ENCODE measurements around the gene KLHL7.
"Not testable (repeated sequence)": the region's sequence is repeated elsewhere in the genome, so short reads cannot be mapped to it uniquely, and the experiment has no call there.

KLHL7 gene

GRCh38 chr7:23183279-23184012, 77.9 kb downstream of the KLHL7 start:
- DNase-seq = no peak

- no peak for DNase-seq
Measured at GRCh38 chr7:23184291-23184690, 78.7 kb downstream of the KLHL7 start.

DNA sequence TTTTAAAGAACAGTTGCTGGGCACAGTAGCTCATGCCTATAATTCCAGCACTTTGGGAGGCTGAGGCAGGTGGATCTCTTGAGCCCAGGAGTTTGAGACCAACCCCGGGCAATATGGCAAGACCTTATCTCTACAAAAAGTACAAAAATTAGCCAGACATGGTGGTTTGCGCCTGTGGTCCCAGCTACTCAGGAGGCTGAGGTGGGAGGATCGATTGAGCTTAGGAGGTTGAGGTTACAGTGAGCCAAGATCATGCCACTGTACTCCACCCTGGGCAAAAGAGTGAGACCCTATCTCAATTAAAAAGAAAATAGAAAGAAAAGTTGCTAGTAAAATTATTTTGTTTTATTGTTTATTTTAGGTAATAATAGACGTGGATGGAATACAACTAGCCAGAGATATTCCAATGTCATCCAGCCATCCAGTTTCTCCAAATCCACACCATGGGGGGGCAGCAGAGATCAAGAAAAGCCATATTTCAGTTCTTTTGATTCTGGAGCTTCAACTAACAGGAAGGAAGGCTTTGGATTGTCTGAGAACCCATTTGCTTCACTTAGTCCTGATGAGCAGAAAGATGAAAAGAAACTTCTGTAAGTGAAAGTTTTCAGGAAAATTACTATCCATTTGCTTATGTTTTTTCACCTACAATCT, 79.2 kb downstream of the KLHL7 start:
- DNase-seq = no peak

DNA sequence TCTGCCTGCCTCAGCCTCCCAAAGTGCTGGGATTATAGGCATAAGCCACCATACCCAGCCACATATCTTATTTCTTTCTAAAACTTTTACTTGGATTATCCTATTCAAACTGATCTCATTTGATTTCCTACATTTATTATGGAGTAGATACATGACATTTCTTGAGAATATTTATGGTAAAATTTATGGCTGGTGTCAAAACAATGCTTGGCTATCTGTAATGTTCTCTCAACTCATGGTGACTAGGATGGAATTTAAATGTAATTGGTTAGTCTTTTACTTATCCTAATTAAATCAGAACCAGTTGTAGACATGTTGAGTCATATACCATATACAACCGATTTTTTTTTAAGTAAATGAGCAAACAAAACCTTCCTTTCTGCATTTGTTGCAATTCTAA, 80.4 kb downstream of the KLHL7 start:
- DNase-seq = no peak

- DNase-seq = no peak
Measured at GRCh38 chr7:23191022-23191421, 85.4 kb downstream of the KLHL7 start.

DNA sequence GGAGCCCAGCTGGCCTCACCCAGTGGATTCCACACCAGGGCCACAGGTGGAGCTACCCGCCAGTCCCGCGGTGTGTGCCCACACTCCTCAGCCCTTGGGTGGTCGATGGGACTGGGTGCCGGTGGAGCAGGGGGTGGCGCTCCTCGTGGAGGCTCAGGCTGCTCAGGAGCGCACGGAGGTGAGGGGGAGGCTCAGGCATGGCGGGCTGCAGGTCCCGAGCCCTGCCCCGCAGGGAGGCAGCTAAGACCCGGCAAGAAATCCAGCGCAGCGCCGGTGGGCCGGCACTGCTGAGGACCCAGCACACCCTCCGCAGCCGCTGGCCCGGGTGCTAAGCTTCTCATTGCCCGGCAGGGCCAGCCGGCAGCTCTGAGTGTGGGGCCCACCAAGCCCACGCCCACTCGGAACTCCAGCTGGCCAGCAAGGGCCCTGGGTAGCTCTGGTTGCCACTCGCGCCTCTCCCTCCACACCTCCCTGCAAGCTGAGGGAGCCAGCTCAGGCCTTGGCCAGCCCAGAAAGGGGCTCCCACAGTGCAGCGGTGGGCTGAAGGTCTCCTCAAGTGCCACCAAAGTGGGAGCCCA, 88.2 kb downstream of the KLHL7 start:
- DNase-seq = not testable (repeated sequence)

GRCh38 chr7:23196306-23196705, 90.7 kb downstream of the KLHL7 start:
- no peak for DNase-seq

DNA sequence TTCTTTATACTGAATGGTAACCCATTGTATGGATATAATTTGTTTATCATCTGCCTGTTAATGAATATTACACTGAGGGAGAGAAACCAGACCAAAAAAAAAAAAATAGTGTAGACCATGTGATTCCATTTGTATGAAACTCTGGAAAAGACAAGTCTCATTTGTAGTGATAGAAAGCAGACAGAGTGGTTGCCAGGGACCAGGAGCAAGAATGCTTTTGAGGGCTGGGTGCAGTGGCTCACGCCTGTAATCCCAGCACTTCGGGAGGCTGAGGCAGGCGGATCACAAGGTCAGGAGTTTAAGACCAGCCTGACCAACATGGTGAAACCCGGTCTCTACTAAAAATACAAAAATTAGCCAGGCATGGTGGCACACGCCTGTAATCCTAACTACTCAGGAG, 92.2 kb downstream of the KLHL7 start:
- DNase-seq = not testable (repeated sequence)

DNA sequence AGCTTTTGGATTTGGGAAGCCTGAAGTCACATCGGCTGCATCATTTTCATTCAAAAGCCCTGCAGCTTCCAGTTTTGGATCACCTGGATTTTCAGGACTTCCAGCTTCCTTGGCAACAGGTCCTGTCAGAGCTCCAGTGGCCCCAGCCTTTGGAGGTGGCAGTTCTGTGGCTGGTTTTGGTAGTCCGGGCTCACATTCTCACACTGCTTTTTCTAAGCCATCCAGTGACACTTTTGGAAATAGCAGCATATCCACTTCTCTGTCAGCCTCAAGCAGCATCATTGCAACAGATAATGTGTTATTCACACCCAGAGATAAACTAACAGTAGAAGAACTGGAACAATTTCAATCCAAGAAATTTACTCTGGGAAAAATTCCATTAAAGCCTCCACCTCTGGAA, 94.7 kb downstream of the KLHL7 start:
- no peak for DNase-seq

DNA sequence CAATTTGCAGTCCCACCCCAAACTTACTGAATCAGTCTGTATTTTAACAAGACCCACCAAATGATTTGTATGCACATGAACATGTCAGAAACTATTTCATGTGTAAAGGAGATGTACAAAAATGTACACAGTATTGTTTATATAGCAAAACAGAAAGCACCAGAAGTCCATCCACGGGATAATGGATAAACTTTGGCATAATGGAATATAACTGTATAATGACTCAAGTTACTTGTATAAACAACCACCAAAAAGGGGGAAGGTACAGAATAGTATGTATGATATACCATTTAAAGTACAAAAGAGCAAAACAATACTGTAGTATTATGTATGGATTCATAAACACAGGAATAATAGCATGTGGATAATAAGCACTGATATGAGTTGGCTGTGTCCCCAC, 98.7 kb downstream of the KLHL7 start:
- DNase-seq = no peak

GRCh38 chr7:23205577-23205908, 100.0 kb downstream of the KLHL7 start:
- DNase-seq = no peak

DNA sequence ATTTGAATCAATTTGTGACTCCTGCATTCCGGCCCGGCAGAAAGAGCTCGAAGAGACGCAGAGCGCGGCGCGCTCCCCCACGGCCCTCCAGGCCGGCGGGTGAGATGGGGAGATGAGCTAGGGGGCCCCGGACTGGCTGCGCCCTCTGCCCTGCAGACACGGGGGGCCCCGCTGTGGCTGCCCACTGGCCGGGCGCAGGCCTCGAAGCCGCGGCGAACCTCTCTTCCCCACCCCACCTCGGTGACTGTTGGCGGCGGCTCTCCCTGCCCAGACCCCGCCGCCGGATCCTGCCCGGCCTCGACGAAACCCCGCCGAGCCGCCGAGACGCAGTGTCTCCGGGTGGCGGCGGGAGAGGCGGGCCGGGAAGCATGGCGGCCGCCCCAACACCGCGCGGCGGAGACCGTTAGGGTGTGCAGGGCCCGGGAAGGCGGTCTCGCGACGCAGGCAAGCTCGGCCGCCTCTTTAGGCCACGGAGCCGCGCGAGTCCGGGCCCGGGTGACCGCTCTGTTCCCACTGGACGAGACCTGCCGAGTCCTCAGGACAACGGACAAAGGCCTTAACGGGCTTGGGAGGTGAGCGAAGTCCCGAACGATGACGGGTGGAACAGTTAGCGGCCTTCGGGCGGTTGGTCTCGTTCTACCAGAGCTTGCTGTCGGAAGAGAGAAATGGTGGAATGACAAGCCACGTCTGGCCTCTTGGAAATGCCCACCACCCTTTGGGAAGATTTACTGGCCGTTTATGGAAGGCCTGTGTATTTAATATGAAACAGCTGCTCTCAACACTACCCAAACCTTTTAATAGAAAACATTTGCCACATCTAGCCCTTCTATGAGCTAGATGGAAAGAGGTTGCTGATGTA, 100.6 kb downstream of the KLHL7 start:
- no peak for DNase-seq

- DNase-seq = no peak
Measured at GRCh38 chr7:23207021-23207420, 101.4 kb downstream of the KLHL7 start.

- no peak for DNase-seq
Measured at GRCh38 chr7:23207884-23208283, 102.3 kb downstream of the KLHL7 start.

DNA sequence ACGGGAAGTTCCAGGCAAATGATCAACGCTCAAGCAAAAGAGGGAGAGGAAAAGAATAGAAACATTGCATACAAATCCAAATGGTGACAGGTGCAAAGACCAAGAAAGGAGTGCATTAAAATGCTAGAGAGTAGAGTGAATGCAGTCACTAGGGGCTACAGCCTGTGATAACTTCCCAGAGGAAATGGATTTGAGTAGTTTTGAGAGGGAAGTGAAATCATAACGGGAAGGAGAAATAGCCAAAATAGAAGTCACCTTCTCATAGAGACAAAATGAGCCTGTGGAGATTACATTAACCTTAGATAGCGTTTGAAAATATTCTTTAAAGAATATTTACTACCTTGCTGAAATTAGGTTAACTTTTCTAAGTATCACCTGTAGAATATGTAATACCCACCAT, 102.7 kb downstream of the KLHL7 start:
- no peak for DNase-seq

- no peak for DNase-seq
Measured at GRCh38 chr7:23210506-23210905, 104.9 kb downstream of the KLHL7 start.

DNA sequence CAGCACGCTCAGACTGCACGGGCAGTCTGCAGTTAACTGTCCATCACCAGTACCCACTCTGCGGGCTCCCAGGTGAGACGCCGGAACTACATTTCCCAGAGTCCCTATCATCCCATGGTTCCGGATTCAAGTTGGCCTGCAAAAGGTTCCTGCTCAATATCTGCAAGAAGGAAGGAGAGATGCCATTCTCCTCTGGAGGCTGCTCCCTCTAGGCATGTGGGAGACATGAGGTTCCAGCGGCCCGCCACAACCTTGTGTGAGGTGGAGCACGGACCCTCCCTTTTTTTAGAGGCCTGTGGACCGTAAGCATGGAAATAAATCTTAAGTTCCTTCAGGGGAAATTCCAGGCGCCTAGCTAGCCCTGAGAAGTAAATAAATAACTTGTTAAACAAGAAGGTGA, 106.0 kb downstream of the KLHL7 start:
- no peak for DNase-seq

- no peak for DNase-seq
Measured at GRCh38 chr7:23212395-23212794, 106.8 kb downstream of the KLHL7 start.

- DNase-seq = no peak
Measured at GRCh38 chr7:23212841-23213240, 107.3 kb downstream of the KLHL7 start.

DNA sequence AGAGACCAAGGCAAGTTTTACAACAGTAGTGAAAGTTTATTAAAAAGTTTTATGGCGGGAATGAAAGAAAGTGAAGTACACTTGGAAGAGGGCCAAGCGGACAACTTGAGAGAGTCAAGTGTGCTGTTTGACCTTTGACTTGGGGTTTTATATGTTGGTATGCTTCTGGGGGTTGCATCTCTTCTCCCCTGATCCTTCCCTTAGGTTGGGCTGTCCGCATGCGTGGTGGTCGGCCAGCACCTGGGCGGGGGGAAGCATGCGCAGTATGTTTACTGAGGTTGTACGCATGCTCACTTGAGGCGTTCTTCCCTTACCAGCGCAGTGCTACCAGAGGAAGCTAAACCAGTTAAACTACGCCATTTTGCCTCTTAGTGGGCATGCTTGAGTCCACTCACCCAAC, 108.2 kb downstream of the KLHL7 start:
- DNase-seq = no peak

GRCh38 chr7:23214423-23214822, 108.8 kb downstream of the KLHL7 start:
- no peak for DNase-seq

DNA sequence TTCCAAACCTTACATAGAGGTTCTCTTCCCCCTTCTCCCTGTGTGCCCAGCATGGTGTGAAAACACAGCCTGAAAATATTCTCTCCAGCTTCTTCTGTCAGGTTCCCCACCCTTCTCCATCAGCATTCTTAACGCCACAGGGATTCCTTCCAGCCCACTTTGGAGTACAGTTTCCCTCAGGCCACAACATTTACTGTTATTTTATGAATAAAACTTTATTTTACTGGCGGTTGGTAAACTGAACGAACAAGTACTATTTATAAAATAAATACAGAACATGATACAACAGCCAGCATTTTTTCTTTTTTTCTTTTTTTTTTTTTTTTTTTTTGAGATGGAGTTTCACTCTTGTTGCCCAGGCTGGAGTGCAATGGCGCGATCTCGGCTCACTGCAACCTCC, 109.4 kb downstream of the KLHL7 start:
- no peak for DNase-seq

GRCh38 chr7:23216021-23216420, 110.4 kb downstream of the KLHL7 start:
- no peak for DNase-seq

- no peak for DNase-seq
Measured at GRCh38 chr7:23218196-23218595, 112.6 kb downstream of the KLHL7 start.

All from stimulated activated naive CD4-positive, alpha-beta T cell treated with Interleukin-2 at 50 U/mL for 16 hours (primary cell).